ENCODE measurements around the gene KCNJ12. TPM values are rescaled to one million over a fixed set of nuclear protein-coding genes. Genes with fewer than 3 reads are reported as not detected.

Gene KCNJ12
- total RNA-seq, 4 donors from 2014 or later = 0.94 to 1.7 TPM; not detected in 2

DNA sequence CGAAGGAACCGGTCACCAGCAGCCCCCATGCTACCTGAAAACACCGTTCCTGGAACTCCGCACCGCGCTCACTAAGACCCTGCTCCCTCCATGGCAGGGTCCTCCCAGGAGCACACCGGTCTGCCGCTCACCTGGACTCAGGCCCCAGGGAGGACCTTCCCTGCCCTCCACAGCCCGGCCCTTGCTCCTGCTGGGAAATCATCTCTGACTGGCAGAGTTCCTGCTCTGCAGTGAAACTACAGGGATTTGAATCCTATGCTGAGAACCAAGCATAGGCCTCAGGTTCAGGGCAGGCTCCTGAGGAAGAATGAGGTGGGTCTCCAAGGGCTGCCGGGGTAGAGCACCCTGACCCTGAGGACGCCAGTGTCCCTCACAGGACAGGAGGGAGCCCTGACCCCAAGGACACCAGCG lies 88.5 kb downstream of the KCNJ12 start:
- H3K4me1 ChIP-seq = peaks cover 0 to 5% (median 0%) of the 10 kb centered on the region in 4 donors
- no peak overlapping the region for H3K4me3 ChIP-seq
- H3K36me3 ChIP-seq = no peaks in the 10 kb centered on the region
- no peak for TF ChIP-seq POLR2A (IDR thresholded peaks at IDR 0.05)
- TF ChIP-seq CTCF (IDR thresholded peaks at IDR 0.05) = no peak
- H3K27me3 ChIP-seq = no peaks in the 10 kb centered on the region
- H3K27ac ChIP-seq = no peak overlapping the region
- no peak for DNase-seq
- H3K9me3 ChIP-seq = no peaks in the 10 kb centered on the region

DNA sequence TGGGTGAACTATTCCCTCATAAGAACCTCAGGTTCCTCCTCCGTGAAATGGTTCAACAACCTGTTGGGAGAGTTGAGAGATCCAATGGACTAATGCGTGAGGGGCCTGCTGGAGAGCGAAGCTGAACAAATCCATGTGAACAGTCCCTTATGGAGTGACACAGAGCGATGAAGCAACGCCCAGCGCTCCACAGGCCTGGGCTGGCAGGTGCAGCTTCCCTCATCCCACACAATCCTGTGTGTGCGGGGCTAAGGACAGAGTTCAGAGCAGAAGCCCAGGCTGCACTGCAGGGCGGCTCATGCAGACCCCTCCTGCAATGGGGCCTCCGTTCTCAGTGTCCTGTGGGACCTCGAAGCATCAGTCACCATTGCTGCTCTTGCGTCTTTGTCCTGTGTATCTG lies 90.4 kb downstream of the KCNJ12 start:
- TF ChIP-seq CTCF (IDR thresholded peaks at IDR 0.05) = no peak
- TF ChIP-seq POLR2A (IDR thresholded peaks at IDR 0.05) = no peak
- no peak overlapping the region for H3K27ac ChIP-seq
- no peaks in the 10 kb centered on the region for H3K36me3 ChIP-seq
- H3K4me1 ChIP-seq = peaks cover 0 to 5% (median 0%) of the 10 kb centered on the region in 4 donors
- no peak overlapping the region for H3K4me3 ChIP-seq
- H3K27me3 ChIP-seq = no peaks in the 10 kb centered on the region
- no peaks in the 10 kb centered on the region for H3K9me3 ChIP-seq
- DNase-seq = no peak

GRCh38 chr17:21467196-21467595 lies 91.0 kb downstream of the KCNJ12 start:
- no peak for DNase-seq
- Histone ChIP-seq H3K27me3 (no peaks in the 10 kb centered on the region), H3K9me3 (no peaks in the 10 kb centered on the region), H3K27ac (no peak overlapping the region), H3K4me1 (peaks cover 0 to 5% (median 0%) of the 10 kb centered on the region in 4 donors), H3K4me3 (no peak overlapping the region), H3K36me3 (no peaks in the 10 kb centered on the region)
- no peak for TF ChIP-seq CTCF (IDR thresholded peaks at IDR 0.05)
- TF ChIP-seq POLR2A (IDR thresholded peaks at IDR 0.05) = no peak

- TF ChIP-seq CTCF (IDR thresholded peaks at IDR 0.05) (no peak), POLR2A (IDR thresholded peaks at IDR 0.05) (no peak)
- H3K27ac ChIP-seq = no peak overlapping the region
Measured at GRCh38 chr17:21467739-21468490, 91.8 kb downstream of the KCNJ12 start.

More at GRCh38 chr17:21467739-21468490, 91.8 kb downstream of the KCNJ12 start:
- H3K4me1 ChIP-seq = peaks cover 0 to 5% (median 0%) of the 10 kb centered on the region in 4 donors
- no peaks in the 10 kb centered on the region for H3K27me3 ChIP-seq
- H3K4me3 ChIP-seq = no peak overlapping the region
- no peaks in the 10 kb centered on the region for H3K9me3 ChIP-seq
- H3K36me3 ChIP-seq = no peaks in the 10 kb centered on the region
- DNase-seq = no peak

Other genes starting within 250 kb of the KCNJ12 start
- gene DHRS7B, start 249.4 kb upstream of the KCNJ12 start, total RNA-seq = 10 to 100 TPM; 20.6 to 41.2 (median 26.2) TPM
- gene TMEM11, start 162.2 kb upstream of the KCNJ12 start, total RNA-seq = 10 to 100 TPM; 19.3 to 26.0 (median 22.5) TPM
- 10 to 100 TPM in 2 of 4 donors, 1 to 10 TPM in 2; 5.0 to 11.4 (median 10.1) TPM for gene NATD1, start 122.9 kb upstream of the KCNJ12 start, total RNA-seq
- gene MAP2K3, start 91.6 kb upstream of the KCNJ12 start, total RNA-seq = 100 to 1,000 TPM in 2 of 4 donors, 10 to 100 TPM in 2; 54.5 to 133 (median 102) TPM

Measured in Peyer's patch (tissue), 4 donors.